ENCODE data around the gene AGL. TPM values are rescaled to one million over a fixed set of nuclear protein-coding genes. Genes with fewer than 3 reads are reported as not detected.

AGL gene
- total RNA-seq, 2 donors from 2014 or later: 20.2 to 45.4 TPM

Other genes starting within 250 kb of the AGL start
- gene PALMD, start 204.2 kb upstream of the AGL start, total RNA-seq: 10 to 100 TPM; 55.0 to 78.7 TPM
- 1 to 10 TPM; 3.4 to 3.5 TPM for gene FRRS1, start 83.7 kb upstream of the AGL start, total RNA-seq
- gene SLC35A3, start 119.6 kb downstream of the AGL start, total RNA-seq: 1 to 10 TPM; 6.6 to 8.7 TPM